HG02970 (cell line): ENCODE measurements around the gene WHAMM.
"Not testable (repeated sequence)": the region's sequence is repeated elsewhere in the genome, so short reads cannot be mapped to it uniquely, and the experiment has no call there.

Source experiments
- ATAC-seq: cut with Tn5 transposase; IDR thresholded peaks from one replicate; pipeline ENCODE4 v1.9.1; 2021; ENCODE audit warnings: mild to moderate bottlenecking, moderate library complexity, moderate number of reproducible peaks; ENCODE audit not compliant: unreplicated experiment, low FRiP score

Gene WHAMM, protein sequence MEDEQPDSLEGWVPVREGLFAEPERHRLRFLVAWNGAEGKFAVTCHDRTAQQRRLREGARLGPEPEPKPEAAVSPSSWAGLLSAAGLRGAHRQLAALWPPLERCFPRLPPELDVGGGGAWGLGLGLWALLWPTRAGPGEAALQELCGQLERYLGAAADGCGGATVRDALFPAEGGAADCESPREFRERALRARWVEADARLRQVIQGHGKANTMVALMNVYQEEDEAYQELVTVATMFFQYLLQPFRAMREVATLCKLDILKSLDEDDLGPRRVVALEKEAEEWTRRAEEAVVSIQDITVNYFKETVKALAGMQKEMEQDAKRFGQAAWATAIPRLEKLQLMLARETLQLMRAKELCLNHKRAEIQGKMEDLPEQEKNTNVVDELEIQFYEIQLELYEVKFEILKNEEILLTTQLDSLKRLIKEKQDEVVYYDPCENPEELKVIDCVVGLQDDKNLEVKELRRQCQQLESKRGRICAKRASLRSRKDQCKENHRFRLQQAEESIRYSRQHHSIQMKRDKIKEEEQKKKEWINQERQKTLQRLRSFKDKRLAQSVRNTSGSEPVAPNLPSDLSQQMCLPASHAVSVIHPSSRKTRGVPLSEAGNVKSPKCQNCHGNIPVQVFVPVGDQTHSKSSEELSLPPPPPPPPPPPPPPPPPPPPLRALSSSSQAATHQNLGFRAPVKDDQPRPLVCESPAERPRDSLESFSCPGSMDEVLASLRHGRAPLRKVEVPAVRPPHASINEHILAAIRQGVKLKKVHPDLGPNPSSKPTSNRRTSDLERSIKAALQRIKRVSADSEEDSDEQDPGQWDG

DNA sequence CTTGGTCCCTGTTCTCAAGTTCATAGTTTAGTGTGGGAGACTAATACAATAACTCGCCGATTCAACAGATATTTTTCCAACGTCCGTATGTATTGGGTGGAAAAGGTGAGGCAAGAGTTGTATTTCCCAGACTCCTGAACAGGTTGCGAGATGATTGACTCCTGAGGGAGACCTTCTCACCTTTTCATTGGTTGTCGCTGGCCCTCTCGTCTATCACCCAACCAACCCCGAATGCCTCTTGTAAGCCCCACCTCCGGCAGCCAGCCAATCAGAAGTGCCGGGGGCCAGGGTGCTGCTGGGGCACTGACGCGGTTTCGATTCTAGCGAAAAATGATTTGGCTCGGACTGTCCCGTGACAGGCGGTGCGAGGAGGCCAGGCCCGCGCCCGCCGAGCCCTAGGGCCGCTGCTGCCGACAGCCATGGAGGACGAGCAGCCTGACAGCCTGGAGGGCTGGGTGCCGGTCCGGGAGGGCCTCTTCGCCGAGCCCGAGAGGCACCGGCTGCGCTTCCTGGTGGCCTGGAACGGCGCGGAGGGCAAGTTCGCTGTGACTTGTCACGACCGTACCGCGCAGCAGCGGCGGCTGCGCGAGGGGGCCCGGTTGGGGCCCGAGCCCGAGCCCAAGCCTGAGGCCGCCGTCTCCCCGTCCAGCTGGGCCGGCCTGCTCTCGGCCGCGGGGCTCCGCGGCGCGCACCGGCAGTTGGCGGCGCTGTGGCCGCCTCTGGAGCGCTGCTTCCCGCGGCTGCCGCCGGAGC lies at the start of gene WHAMM:
TSS of gene WHAMM (plus strand) at position 321 of the 753 bp plus-strand sequence. CDS start at position 420, 99 bp downstream.
- ATAC-seq: peak; percentile 93

DNA sequence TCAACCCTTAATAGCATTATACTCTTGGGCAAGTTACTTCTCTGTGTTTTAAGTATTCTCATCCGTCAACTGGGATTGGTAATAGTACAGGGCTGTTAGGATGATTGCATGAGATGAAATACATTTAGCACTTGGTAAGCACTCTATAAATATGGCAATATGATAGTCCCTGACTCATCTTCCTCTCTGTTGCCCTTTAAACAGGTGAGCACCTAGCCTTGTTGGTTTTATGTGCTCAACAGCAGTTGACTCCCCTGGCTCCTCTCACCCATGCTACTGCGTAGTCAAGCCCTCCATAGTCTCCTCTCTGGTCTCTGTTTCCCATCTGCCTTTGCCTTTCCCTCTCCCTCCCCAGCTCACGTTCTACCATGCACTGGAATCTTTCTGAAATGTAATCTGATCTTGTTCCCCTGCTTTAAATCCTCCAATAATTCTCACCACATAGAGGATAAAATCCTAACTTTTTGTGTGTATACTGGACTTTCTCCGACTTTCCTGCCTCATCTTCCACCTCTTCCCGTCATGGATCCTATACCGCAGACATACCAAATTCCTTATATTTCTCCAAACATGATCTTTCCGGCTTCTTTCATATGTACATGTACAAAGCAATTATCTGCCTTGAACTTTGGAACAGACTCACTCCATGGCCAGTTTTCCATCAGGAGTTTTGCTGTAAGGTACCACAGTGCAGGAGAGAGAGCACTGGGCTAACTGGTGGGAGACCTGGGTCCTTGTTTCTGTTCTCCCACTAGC lies 45.9 kb upstream of the WHAMM start:
- ATAC-seq: no peak

DNA sequence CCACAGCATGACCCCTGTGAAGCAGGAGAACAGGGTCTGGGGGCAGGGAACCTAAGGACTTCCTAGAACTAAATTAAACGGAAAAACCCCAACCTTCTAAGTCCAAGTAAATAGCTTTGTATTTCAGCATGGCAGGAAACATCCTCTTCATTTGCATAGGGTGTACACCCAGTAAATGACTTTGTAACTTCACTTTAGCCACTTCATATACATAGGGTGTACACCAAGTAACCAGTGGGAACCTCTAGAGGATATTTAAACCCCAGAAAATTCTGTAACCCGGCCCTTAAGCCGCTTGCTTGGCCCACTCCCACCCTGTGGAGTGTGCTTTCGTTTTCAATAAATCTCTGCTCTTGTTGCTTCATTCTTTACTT lies 45.3 kb upstream of the WHAMM start:
- no peak for ATAC-seq

DNA sequence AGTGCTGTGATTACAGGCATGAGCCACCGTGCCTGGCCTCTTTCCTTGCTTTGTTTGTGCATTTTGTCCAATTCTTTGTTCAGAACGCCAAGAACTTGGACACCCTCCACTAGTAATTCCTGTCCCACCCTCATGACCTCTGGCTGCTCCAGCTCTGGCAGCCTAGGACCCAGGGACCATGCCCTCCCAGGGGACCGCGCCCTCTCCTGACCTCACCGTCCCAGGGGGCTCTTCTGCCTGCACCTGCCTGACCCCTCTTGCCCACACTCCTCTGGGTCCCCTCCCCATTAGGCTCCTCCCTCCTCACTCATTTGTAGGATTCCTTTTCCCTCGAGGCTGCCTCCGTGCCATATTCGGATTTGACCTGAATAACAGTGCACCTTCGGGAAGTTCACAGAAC lies 44.7 kb upstream of the WHAMM start:
- ATAC-seq: no peak

DNA sequence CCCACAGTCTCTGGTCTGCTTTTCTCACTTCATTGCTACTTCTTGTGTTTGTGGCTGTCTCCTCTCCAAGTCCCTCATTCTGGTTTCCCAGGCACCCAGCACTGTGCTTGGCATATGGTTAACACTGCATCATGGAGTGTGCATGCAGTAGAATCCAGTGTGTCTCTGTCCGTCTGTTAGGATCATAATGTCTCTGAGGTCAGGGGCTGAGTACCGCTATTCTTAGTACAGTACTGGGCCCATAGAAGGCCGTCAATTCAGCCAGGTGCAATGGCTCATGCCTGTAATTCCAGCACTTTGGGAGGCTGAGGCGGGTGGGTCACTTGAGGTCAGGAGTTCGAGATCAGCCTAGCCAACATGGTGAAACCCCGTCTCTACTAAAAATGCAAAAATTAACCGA lies 43.2 kb upstream of the WHAMM start:
- not testable (repeated sequence) for ATAC-seq

DNA sequence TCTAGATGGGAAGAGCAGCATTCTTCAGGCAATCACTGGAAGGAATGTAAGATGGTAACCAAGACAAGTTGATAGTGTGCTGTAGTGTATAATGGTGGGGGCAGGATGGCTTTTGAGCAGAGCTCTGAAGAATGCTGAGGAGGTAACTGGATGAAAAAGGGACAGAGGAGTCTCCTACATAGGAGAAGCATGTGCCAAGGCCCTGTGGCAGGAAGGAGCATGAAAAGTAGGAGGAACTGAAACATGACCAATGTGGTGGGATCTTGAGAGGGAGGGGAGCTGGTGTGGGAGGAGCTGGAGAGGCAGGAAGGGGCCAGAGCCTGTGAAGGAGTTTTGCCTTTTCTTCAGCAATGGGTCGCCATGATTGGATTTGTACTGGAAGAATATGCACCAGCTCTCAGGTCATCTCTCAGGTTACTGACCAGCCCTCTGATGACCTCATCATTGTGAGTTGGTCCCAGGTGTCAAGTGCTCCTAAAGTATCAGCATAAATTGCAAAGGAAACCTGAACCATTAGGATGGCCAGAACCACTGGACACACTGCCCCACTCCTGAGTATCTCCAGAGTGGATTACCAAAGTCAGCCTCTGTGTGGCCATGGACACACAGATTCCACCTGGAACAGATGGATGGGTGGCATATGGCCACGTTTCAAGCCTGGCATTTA lies 42.1 kb upstream of the WHAMM start:
- ATAC-seq: no peak

DNA sequence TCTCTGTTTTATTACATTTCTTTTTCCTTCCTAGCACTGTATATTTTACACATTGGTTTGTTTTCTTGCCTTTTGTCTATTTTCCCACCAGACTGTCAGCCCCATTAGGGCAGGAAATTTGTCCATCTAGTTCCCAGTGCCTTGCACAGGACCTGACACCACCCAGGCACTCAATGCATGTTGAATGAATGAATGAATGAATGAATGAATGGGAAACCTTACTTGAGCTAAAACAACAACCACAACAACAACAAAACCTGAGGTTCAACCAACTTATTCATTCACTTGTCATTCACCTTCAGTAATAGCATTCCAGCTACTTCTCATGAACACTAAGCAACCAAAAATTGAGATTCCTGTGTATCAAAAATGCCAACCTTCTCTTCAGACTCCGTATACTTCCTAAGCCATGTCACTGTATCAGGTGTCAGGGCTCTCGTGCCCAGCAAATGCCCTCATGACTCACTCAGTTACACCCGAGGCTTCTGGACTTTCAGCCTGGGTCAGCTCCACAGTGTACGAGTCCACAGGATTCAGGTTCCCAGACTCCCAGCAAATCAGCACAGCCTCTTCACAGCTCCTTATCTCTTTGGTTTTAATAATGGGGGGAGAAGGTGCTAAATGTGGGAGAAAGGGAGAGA lies 40.9 kb upstream of the WHAMM start:
- ATAC-seq: no peak

DNA sequence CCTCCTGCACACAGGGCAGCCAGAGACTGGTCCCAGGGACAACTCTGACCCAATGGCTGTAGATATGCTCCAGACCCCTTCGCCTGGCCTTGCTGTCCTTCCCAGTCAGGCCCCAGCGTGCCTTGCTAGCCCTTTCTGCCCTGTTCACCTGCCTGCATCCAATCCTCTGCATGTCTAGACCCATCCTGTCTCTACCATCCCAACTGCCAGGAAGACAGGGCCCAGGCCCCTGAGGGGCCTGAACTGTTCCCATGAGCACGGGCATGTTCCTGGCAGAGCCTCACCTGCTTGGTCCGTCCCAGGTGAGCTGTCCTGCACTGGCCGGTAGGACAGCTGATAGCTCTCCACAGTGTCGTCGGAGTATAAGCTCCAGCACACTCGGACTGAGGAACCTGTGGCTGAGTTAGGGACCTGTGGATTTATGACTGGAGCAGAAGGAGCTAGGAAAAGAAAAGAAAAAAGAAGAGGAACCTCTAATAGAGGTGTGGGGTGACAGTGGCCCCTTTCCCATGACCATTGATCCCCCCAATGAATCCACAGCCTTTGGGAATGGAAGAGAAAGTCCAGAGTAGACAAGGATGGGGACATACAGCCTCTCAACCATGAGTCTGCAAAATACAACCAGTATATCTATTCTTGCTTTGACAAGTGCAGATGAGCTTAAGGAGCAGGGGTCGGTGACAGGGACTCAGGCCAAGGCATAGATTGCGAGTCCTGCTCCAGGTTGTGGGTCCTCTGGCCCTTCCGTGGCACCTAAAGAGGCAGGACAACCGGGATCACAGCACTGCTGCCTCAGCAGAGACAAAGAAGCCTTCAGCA lies 37.4 kb upstream of the WHAMM start:
- ATAC-seq: no peak

DNA sequence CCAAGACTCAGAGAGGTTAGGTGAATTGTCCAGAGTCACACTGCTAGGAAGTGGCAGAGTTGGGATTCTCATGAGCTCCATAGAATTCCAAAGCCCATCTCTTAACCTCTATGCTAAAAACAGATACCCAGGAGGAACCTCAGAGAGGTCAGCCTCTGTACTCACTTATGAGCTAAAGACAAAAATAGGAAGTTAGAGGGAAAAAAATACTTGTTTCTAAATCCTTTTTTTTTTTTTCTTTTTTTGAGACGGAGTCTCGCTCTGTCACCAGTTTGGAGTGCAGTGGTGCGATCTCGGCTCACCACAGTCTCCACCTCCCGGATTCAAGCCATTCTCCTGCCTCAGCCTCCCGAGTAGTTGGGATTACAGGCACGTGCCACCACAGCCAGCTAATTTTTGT lies 34.9 kb upstream of the WHAMM start:
- ATAC-seq: no peak

DNA sequence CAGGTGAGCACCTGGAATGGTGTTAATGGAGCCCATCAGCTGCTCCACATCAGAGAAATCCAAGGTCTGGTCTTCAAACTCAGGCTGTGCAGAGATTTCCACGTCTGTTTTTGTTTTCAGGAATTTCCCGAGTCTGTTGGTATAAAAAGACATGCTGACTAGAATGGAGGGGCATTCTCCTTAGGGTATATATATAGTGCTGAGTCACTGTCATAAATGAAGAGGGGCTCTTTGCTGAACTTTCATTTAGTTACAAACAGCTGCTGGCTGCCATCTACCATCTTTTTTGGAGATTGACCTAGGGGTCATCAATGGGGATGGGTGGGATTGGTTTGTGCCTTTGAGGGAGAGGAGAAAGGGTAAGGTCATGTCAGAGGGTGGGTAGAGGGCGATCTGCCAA lies 30.7 kb upstream of the WHAMM start:
- ATAC-seq: no peak

DNA sequence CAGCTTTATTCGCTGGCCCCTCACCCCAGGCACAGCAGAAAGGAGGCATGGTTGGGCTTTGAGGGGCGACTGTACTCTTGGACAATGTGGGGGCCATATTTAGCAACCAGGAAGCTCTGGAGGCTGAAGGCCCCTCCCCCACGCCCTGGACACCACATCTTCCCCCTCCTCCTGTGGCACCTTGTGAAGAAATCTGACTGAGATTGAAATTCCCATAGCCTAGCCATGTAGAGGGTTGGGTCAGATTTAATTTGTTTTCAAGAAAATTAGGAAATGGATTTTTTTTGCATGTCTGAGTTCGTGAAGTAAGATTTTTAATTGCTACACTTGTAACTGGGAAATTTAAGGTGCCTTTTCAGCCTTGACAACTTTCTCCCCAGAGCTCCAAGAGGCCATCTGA lies 28.1 kb upstream of the WHAMM start:
- no peak for ATAC-seq

DNA sequence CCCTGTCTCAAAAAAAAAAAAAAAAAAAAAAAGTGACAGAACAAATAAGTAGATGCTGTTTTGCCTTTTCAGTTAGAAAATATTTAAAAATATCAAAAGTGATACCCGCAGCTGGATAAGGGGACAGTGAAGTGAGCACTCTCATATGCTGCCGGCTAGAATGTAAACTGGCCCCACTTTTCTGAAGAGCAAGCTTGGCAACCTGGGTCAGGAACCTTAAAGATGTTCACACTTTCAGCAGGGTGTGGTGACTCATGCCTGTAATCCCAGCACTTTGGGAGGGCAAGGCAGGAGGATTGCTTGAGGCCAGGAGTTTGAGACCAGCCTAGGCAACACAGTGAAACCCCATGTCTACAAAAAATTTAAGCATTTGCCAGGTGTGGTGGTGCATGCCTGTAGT lies 20.9 kb upstream of the WHAMM start:
- ATAC-seq: no peak

DNA sequence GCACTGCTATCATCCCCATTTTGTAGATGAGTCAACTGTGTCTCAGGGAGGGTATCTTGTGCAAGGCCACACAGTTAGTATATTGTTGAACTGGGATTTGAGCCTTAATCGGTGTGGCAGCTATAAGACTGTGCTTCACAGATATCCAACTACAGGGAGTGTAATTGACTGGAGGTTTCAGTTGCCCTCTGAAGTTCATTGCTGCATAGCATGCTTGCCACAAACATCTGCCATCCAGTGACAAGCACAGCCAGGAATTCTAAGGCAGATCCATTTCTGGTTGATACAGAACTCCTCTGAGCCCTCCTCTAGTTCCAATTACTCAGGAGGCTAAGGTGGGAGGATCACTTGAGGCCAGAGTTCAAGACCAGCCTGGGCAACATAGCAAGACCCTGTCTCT lies 19.9 kb upstream of the WHAMM start:
- no peak for ATAC-seq

DNA sequence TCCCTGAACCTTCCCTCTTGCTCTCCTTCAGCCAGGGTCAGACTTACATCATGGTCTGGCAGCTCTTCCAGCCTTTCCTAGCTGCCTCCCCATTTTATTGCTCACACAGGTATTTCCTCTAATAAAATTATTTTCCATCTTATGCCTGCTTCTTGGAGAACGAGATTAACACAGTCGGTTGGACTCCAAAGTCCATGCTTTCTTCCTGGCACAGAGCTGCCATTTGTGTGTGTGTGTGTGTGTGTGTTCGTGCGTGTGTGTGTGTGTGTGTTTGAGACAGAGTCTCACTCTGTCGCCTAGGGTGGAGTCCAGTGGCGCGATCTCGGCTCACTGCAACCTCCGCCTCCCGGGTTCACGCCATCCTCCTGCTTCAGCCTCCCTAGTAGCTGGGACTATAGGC lies 19.1 kb upstream of the WHAMM start:
- no peak for ATAC-seq

DNA sequence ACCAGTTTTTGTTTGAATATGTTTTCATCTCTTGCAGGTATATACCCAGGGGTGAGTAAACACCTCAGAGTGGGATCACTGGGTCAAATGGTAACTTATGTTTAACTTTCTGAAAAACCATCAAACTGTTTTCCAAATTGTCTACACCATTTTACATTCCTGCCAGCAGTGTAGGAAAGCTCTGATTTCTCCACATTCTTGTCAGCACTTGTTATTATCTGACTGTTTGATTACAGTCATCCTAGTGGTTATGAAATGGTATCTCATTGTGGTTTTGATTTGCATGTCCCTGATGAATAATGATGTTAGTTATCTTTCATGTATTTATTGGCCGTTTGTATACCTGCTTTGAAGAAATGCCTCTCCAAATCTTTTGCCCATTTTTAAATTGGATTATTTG lies 17.4 kb upstream of the WHAMM start:
- no peak for ATAC-seq

DNA sequence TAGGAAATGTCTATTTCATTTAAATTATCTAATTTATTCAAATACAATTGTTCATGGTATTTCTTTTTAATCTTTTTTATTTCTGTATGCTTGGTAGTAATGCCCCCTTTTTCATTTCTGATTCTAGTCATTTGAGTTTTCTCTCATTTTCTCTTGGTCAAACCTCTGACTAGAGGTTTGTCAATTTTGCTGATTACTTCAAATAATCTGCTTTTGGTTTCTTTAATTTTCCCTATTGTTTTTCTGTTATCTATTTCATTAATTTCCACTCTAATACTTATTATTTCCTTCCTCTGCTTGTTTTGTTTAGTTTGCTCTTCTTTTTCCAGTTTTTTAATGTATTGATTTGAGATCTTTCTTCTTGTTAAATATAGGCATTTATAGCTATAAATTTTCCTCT lies 15.7 kb upstream of the WHAMM start:
- ATAC-seq: no peak

DNA sequence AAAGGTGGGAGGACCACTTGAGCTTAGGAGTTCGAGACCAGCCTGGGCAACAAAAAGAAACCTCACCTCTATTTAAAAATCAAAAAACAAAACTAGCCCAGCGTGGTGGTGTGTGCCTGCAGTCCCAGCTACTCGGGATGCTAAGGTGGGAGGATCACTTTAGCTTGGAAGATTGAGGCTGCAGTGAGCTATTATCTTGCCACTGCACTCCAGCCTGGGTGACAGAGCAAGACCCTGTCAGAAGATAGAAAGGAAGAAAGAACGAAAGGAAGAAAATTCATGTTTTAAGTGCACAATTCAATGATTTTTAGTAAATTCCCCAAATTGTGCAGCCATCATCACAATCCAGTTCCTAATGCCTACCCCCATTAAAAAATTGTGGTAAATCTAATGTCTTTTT lies 11.3 kb upstream of the WHAMM start:
- no peak for ATAC-seq

DNA sequence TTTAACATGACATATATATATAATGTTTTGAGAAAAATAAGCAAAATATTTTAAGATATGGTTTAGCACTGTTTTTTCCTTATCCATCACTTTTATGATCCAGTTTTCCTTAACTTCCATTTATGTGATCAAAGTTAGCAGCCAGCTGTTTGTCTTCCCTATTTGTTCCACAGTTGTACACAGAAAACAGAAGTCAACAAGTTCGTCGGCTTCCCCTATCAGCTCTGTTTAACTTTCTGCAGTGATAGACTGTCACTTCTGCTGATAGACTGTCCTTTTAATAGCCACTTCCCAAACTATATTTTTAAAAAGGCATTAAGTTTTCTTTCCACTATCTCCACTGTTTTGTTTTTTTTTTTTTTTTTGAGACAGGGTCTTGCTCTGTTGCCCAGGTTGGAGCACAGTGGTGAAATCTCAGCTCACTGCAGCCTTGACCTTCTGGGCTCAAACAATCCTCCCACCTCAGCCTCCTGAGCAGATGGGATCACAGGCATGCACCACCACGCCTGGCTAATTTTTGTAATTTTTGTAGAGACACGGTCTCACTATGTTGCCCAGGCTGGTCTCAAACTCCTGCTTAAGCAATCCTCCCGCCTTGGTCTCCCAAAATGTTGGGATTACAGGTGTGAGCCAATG lies 10.8 kb upstream of the WHAMM start:
- ATAC-seq: no peak
